ENCODE data around the gene GARIN3.

Gene GARIN3

DNA sequence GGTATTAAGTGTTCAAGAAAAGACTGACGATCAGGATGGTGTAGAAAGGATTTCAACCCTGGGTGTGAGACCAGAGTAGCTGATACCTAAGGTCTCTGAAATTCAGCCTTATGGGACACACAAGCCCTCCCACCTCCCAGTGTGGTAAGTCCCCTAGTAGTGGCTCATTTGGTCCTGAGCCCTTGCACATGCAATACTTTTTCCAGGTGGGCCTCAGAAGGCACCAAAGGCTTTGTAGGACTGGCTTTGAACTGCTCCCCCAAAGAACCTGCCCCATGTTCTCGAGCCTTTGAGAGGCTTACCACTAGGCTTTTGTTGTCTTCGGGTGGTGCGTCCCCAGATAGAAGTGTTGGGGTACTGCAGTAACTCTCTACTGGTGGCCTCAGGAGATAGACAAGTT is 803 bp downstream of the GARIN3 start:
- TF ChIP-seq POLR2AphosphoS5 (IDR thresholded peaks at IDR 0.05; ENCODE audit: low read depth) = no peak
- TF ChIP-seq, protein P1, sequence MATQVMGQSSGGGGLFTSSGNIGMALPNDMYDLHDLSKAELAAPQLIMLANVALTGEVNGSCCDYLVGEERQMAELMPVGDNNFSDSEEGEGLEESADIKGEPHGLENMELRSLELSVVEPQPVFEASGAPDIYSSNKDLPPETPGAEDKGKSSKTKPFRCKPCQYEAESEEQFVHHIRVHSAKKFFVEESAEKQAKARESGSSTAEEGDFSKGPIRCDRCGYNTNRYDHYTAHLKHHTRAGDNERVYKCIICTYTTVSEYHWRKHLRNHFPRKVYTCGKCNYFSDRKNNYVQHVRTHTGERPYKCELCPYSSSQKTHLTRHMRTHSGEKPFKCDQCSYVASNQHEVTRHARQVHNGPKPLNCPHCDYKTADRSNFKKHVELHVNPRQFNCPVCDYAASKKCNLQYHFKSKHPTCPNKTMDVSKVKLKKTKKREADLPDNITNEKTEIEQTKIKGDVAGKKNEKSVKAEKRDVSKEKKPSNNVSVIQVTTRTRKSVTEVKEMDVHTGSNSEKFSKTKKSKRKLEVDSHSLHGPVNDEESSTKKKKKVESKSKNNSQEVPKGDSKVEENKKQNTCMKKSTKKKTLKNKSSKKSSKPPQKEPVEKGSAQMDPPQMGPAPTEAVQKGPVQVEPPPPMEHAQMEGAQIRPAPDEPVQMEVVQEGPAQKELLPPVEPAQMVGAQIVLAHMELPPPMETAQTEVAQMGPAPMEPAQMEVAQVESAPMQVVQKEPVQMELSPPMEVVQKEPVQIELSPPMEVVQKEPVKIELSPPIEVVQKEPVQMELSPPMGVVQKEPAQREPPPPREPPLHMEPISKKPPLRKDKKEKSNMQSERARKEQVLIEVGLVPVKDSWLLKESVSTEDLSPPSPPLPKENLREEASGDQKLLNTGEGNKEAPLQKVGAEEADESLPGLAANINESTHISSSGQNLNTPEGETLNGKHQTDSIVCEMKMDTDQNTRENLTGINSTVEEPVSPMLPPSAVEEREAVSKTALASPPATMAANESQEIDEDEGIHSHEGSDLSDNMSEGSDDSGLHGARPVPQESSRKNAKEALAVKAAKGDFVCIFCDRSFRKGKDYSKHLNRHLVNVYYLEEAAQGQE (IDR thresholded peaks at IDR 0.05; ENCODE audit: insufficient replicate concordance, low read depth) = no peak
- TF ChIP-seq SPI1 (IDR thresholded peaks at IDR 0.05; ENCODE audit: borderline replicate concordance, low read depth) = no peak
- TF ChIP-seq, protein P2, sequence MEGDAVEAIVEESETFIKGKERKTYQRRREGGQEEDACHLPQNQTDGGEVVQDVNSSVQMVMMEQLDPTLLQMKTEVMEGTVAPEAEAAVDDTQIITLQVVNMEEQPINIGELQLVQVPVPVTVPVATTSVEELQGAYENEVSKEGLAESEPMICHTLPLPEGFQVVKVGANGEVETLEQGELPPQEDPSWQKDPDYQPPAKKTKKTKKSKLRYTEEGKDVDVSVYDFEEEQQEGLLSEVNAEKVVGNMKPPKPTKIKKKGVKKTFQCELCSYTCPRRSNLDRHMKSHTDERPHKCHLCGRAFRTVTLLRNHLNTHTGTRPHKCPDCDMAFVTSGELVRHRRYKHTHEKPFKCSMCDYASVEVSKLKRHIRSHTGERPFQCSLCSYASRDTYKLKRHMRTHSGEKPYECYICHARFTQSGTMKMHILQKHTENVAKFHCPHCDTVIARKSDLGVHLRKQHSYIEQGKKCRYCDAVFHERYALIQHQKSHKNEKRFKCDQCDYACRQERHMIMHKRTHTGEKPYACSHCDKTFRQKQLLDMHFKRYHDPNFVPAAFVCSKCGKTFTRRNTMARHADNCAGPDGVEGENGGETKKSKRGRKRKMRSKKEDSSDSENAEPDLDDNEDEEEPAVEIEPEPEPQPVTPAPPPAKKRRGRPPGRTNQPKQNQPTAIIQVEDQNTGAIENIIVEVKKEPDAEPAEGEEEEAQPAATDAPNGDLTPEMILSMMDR (IDR thresholded peaks at IDR 0.05; ENCODE audit: insufficient read depth, low read length) = no peak
- no peak for TF ChIP-seq GABPA (IDR thresholded peaks at IDR 0.05; ENCODE audit: low read depth)
- no peak for DNase-seq (ENCODE audit: low read depth in 1 of 2, low spot score in 1 of 2)
- H3K27me3 ChIP-seq (ENCODE audit: insufficient read depth, poor library complexity, severe bottlenecking) = peaks cover 5% of the 10 kb centered on the region
- H3K4me3 ChIP-seq (replicated peaks; ENCODE audit: insufficient read depth, low read length) = no peak overlapping the region
- H3K27ac ChIP-seq (replicated peaks) = no peak overlapping the region

DNA sequence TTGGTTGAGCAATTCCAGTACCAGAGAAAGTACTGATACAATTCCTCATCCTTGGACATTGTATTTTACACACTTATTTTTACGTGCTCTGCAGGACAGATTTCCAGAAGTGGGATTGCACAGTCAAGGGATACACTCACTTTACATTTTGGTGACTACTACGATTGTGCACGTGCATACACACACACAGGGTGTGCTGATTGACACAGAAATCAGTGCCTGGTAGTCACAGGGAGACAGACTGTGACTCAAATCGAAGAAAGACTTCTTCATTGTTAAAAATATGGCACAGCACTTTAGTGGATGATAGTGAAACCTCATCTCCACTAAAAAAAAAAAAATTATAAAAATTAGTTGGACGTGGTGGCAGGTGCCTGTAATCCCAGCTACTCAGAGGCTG is 1.5 kb downstream of the GARIN3 start:
- H3K4me3 ChIP-seq (replicated peaks; ENCODE audit: insufficient read depth, low read length) = no peak overlapping the region
- TF ChIP-seq GABPA (IDR thresholded peaks at IDR 0.05; ENCODE audit: low read depth) = no peak
- TF ChIP-seq, protein P2 (IDR thresholded peaks at IDR 0.05; ENCODE audit: insufficient read depth, low read length) = no peak

DNA sequence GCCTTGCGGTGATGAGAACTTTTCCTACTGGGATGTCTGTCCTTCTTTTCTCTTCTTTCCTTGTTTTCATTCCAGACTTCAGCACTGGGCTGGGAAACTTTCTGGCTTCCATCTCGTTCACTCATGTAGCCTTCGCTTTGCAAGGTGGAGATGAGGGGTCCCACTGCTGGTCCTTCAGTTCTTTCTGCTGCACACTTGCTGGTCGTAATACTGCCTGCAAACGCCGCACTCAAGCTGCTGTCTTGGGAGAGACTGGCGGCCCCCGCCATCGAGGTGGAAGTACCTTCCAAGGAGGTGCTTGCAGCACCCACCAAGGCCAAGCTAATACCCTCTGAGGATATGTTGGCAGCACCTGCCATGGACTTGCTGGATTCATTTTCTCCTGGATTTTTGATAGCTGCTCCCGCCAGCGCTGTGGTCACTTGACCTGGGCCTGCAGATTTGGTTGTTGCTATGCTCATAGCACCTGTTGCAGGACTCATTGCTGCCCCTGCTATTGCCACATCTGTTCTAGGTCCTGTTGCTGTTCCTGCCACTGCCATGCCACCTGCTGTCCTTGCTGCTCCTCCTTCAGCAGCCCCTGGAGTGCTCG is 3.0 kb downstream of the GARIN3 start:
- no peak for DNase-seq (ENCODE audit: low read depth in 1 of 2, low spot score in 1 of 2)
- Histone ChIP-seq H3K27ac (replicated peaks) (no peak overlapping the region), H3K27me3 (ENCODE audit: insufficient read depth, poor library complexity, severe bottlenecking) (peaks cover 8% of the 10 kb centered on the region), H3K4me3 (replicated peaks; ENCODE audit: insufficient read depth, low read length) (no peak overlapping the region)
- no peak for TF ChIP-seq SPI1 (IDR thresholded peaks at IDR 0.05; ENCODE audit: borderline replicate concordance, low read depth)
- TF ChIP-seq POLR2AphosphoS5 (IDR thresholded peaks at IDR 0.05; ENCODE audit: low read depth) = no peak
- TF ChIP-seq GABPA (IDR thresholded peaks at IDR 0.05; ENCODE audit: low read depth) = no peak
- TF ChIP-seq, protein P1 (IDR thresholded peaks at IDR 0.05; ENCODE audit: insufficient replicate concordance, low read depth) = no peak
- TF ChIP-seq, protein P2 (IDR thresholded peaks at IDR 0.05; ENCODE audit: insufficient read depth, low read length) = no peak

More for the DNA sequence above, 1.5 kb downstream of the GARIN3 start:
- H3K27ac ChIP-seq (replicated peaks) = no peak overlapping the region
- DNase-seq (ENCODE audit: low read depth in 1 of 2, low spot score in 1 of 2) = no peak
- peaks cover 8% of the 10 kb centered on the region for H3K27me3 ChIP-seq (ENCODE audit: insufficient read depth, poor library complexity, severe bottlenecking)

DNA sequence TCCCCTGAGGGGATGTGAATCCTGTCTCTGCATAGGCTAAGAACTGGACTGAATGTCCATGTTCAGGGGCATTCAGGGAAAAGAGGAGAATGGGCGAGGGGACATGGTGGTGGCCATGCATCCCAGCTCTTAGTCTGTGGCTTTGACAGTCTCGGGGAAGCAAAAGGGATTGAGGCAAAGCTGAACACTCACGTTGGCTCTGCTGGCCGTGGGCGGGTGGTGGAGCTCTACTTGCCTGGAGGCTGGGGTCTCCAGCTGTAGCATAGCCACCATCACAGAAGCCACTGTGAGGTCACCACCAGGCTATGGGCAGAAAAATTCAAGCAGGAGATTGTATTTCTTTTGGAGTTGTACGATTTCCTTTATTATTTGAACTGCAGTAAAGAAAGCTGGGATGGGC is 4.1 kb downstream of the GARIN3 start:
- TF ChIP-seq, protein P2 (IDR thresholded peaks at IDR 0.05; ENCODE audit: insufficient read depth, low read length) = no peak
- no peak for TF ChIP-seq GABPA (IDR thresholded peaks at IDR 0.05; ENCODE audit: low read depth)
- no peak for TF ChIP-seq POLR2AphosphoS5 (IDR thresholded peaks at IDR 0.05; ENCODE audit: low read depth)
- TF ChIP-seq SPI1 (IDR thresholded peaks at IDR 0.05; ENCODE audit: borderline replicate concordance, low read depth) = no peak
- TF ChIP-seq, protein P1 (IDR thresholded peaks at IDR 0.05; ENCODE audit: insufficient replicate concordance, low read depth) = no peak
- no peak overlapping the region for H3K27ac ChIP-seq (replicated peaks)
- H3K4me3 ChIP-seq (replicated peaks; ENCODE audit: insufficient read depth, low read length) = no peak overlapping the region
- H3K27me3 ChIP-seq (ENCODE audit: insufficient read depth, poor library complexity, severe bottlenecking) = peaks cover 3% of the 10 kb centered on the region
- DNase-seq (ENCODE audit: low read depth in 1 of 2, low spot score in 1 of 2) = no peak
